WI38 (cell line): ENCODE measurements around the gene HID1.

ENCODE experiments used
- H3K4me3 ChIP-seq: 2 replicates; pipeline ENCODE4 v1.5.1; 2011; ENCODE audit warnings: low read depth, mild to moderate bottlenecking, control low read depth, low read length
- TF ChIP-seq, protein P1 (sequence below): IDR thresholded peaks from 2 replicates; pipeline ENCODE4 v1.5.1; 2012; ENCODE audit warnings: low read depth, mild to moderate bottlenecking, control low read depth, low read length

The HID1 gene

DNA sequence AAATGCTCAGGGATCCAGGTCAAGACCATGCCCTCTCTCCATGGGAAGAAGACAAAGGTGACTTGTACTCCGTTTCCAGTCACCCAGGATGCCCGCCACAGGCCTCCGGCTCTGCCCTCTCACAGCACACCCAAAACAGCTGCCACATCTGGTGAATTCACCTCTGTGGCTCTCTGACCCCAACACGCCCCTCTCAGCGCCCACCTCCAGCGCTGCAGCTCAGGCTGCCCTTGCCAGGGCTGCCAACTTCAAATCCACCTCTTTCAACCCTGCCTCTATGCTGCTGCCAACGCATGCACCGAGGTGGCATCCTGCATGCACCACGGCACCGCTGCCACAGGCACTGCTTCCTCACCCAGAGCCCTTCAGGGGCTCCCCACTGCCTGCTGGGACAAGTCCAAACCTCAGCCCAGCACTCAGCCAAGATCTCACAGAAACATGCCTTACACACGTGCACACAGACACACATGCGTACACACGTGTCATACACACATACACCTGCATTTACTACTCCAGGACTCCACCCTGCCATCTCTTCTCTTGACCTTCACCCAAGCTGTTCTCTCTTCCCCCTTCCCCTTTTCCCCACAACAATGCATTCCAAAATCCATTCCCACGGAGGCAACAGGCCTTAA, 7.5 kb downstream of the HID1 start:
- H3K4me3 ChIP-seq, result no peak overlapping the region
- TF ChIP-seq, protein P1, sequence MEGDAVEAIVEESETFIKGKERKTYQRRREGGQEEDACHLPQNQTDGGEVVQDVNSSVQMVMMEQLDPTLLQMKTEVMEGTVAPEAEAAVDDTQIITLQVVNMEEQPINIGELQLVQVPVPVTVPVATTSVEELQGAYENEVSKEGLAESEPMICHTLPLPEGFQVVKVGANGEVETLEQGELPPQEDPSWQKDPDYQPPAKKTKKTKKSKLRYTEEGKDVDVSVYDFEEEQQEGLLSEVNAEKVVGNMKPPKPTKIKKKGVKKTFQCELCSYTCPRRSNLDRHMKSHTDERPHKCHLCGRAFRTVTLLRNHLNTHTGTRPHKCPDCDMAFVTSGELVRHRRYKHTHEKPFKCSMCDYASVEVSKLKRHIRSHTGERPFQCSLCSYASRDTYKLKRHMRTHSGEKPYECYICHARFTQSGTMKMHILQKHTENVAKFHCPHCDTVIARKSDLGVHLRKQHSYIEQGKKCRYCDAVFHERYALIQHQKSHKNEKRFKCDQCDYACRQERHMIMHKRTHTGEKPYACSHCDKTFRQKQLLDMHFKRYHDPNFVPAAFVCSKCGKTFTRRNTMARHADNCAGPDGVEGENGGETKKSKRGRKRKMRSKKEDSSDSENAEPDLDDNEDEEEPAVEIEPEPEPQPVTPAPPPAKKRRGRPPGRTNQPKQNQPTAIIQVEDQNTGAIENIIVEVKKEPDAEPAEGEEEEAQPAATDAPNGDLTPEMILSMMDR, result no peak

DNA sequence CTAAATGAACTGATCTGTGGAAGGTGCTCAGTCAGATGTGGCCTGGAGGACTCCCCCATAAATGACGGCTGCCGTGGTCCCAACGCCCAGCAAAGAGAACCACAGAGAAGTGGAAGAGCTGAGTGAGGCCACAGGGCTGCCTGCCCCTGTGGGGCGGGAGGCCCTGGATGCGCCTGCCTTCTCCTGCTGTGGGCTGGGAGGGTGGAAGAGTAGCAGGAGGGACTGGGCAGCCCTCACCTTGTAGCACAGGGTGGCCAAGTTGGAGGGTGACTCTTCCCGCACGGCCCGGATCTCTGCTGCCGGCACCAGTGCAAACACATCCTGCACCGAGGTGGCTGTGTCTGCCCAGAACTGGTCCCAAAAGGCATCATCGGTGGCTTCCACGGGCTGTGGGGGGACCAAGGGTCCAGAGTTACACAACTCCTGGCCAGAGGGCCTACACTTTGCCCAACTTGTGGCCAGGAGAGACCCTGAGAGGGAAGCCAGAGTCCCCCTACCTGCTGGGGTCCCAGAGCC, 8.3 kb downstream of the HID1 start:
- TF ChIP-seq, protein P1, result no peak
- H3K4me3 ChIP-seq, result no peak overlapping the region

DNA sequence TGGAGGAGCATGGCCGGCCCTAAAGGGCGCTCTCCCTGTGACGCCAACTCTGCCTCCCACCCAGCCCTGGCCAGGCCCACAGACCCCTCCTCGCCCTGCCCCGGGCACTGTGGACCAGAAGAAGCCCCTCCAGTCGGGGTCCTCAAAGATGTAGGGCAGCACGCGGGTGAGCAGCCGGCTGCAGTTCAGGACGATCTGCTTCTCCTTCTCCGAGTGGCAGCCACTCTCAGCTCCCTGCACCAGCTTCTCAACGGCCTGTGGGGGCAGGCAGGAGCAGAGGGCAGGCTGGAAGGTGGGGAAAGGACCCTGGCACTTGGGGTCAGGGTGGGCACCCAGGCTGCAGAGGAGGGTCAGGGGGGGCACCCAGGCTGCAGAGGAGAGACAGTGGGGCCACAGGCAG, 8.9 kb downstream of the HID1 start:
- TF ChIP-seq, protein P1, result 0 out of 2 replicates have a peak, but pooled peaks have one; percentile 6
- no peak overlapping the region for H3K4me3 ChIP-seq

- TF ChIP-seq, protein P1, result no peak
- H3K4me3 ChIP-seq, result no peak overlapping the region
Measured at GRCh38 chr17:74962622-74963394, 9.8 kb downstream of the HID1 start.

- TF ChIP-seq, protein P1, result peak; percentile 37; the same call in 1 of the 2 replicates
- H3K4me3 ChIP-seq, result no peak overlapping the region
Measured at GRCh38 chr17:74961657-74962350, 10.8 kb downstream of the HID1 start.

- TF ChIP-seq, protein P1, result peak; percentile 70
- no peak overlapping the region for H3K4me3 ChIP-seq
Measured at GRCh38 chr17:74960570-74961342, 11.8 kb downstream of the HID1 start.
